Pancreas (tissue), 10 donors: ENCODE data around the gene RTTN. TPM values are rescaled to one million over a fixed set of nuclear protein-coding genes. Genes with fewer than 3 reads are reported as not detected.
"Not testable (repeated sequence)": the region's sequence is repeated elsewhere in the genome, so short reads cannot be mapped to it uniquely, and the experiment has no call there.

ENCODE experiments used
- ATAC-seq, 4 donors: fragments of 200-7000 bp; cut with Tn5 transposase; one replicate each; pipeline versions ENCODE4 v1.8.0 to v1.9.1; 2020; ENCODE audit warnings: mild to moderate bottlenecking in 4 of 4, moderate library complexity in 4 of 4
- DNase-seq, 6 donors: peaks; one replicate each; pipeline ENCODE4 v3.0.0-alpha.2; 2020
- FAIRE-seq: peaks from 2 replicates; lab custom pipeline; 2012; peaks lifted over from hg19 to GRCh38; lab: Jason Lieb, UNC
- H3K27ac ChIP-seq, 4 donors: fragments of 200-600 bp; sonication (generic); 1 replicate in 3 of 4; 2 replicates in 1 of 4; pipeline versions ENCODE4 v1.5.0 to v1.8.0; 2020
- H3K27me3 ChIP-seq, 4 donors: fragments of 200-600 bp; one replicate each; pipeline ENCODE4 v1.8.0; 2021
- H3K36me3 ChIP-seq, 3 donors: fragments of 200-600 bp; sonication (generic) in 1 of 3; one replicate each; pipeline versions ENCODE4 v1.5.0 to v1.8.0; 2020 to 2021
- H3K4me1 ChIP-seq, 3 donors: fragments of 200-600 bp; one replicate each; pipeline ENCODE4 v1.8.0; 2021
- H3K4me3 ChIP-seq, 4 donors: fragments of 200-600 bp; sonication (generic) in 2 of 4; one replicate each; pipeline versions ENCODE4 v1.5.0 to v1.8.0; 2020 to 2021
- H3K9me3 ChIP-seq, 4 donors: fragments of 200-600 bp; one replicate each; pipeline ENCODE4 v1.8.0; 2021
- CTCF ChIP-seq, 4 donors: fragments of 200-600 bp; sonication (generic) in 3 of 4; IDR thresholded peaks; one replicate each; pipeline versions ENCODE4 v1.5.0 to v1.8.0; 2021; ENCODE audit warnings: antibody characterized with exemption in 4 of 4
- WGBS, 2 donors: extraction: QIAGEN DNeasy Blood & Tissue Kit; methylation state at CpG; one replicate each; pipeline ENCODE4 v1.1.7; 2013; 5-methylcytosine and 5-hydroxymethylcytosine counted together
- intact Hi-C, 3 donors: fragments of 100-400 bp; cut with DNase I; formaldehyde crosslinking; loops; one replicate each; pipeline versions ENCODE4 v1.11.1 to v1.14.2; 2022
- polyA plus RNA-seq, 2 donors: library from polyadenylated mRNA; stranded (reverse); fragments of 200-250 nt; gene quantifications; one replicate each; pipeline ENCODE4 v1.2.3, GENCODE V29; 2013
- total RNA-seq, 6 donors: library from RNA; stranded (reverse); fragmentation: NEBNext Ultra II Directional in 4 of 6; extraction: Animal tissue kit (Norgen Biotek cat#: 25700) in 4 of 6; gene quantifications; one replicate each; pipeline versions ENCODE4 v1.2.1 to v1.2.4, GENCODE V29; 2021 to 2023
- donor health status: healthy with polysubstance abuse.
- donor health status: DM: no; HTN: no; CAD: no; lungs with moderate emphysema.
- donor health status: DM: no; HTN: no; CAD: no.
- donor health status: control.
- donor health status: control.
- donor health status: Bipolar disorder and iron deficiency.
- donor health status: DM: yes; HTN: yes; CAD: no.
- donor health status: DM: no; HTN: no; CAD: no.
- donor health status: DM: no; HTN: no; CAD: no.
- donor health status: DM: yes; HTN: yes; CAD: no.

The RTTN gene
- total and polyA plus RNA-seq, 8 donors = 2.5 to 7.2 (median 4.5) TPM

GRCh38 chr18:69978732-69979715 is 226.5 kb downstream of the RTTN start:
- intact Hi-C loops = no loop called here
- Histone ChIP-seq H3K36me3 (no peaks in the 10 kb centered on the region), H3K9me3 (no peaks in the 10 kb centered on the region), H3K4me3 (no peak overlapping the region), H3K27ac (no peak overlapping the region), H3K4me1 (no peaks in the 10 kb centered on the region), H3K27me3 (no peaks in the 10 kb centered on the region)
- FAIRE-seq = no peak
- ATAC-seq = no peak
- no peak for TF ChIP-seq CTCF (IDR thresholded peaks at IDR 0.05)
- 88% methylated on average over 13 of the region's 13 CpGs for WGBS, 2 donors
- no peak for DNase-seq

- H3K36me3 ChIP-seq, H3K4me3 ChIP-seq, DNase-seq, FAIRE-seq, H3K27me3 ChIP-seq, H3K4me1 ChIP-seq, H3K9me3 ChIP-seq, intact Hi-C loops, ATAC-seq, H3K27ac ChIP-seq: not testable (repeated sequence)
- WGBS, 2 donors = 92 to 95% methylated on average over 4 of the region's 4 CpGs
These were observed 230.2 kb downstream of the RTTN start for GRCh38 chr18:69975294-69975693.

- ATAC-seq (no peak), FAIRE-seq (no peak), DNase-seq (no peak)
- Histone ChIP-seq H3K36me3 (no peaks in the 10 kb centered on the region), H3K27me3 (no peaks in the 10 kb centered on the region), H3K27ac (no peak overlapping the region), H3K4me1 (no peaks in the 10 kb centered on the region), H3K4me3 (no peak overlapping the region), H3K9me3 (no peaks in the 10 kb centered on the region)
- intact Hi-C loops = no loop called here
- TF ChIP-seq CTCF (IDR thresholded peaks at IDR 0.05) = no peak
- 85 to 86% methylated on average over 1 of the region's 1 CpG for whole genome bisulfite sequencing, 2 donors
These were observed 231.1 kb downstream of the RTTN start for GRCh38 chr18:69974365-69974764.

- H3K27ac ChIP-seq = no peak overlapping the region
- no peaks in the 10 kb centered on the region for H3K9me3 ChIP-seq
- no peak for DNase-seq
- no peak overlapping the region for H3K4me3 ChIP-seq
- no peak for ATAC-seq
- WGBS, 2 donors = 84 to 91% methylated on average over 2 of the region's 2 CpGs
- intact Hi-C loops = no loop called here
- no peaks in the 10 kb centered on the region for H3K27me3 ChIP-seq
- no peaks in the 10 kb centered on the region for H3K4me1 ChIP-seq
- FAIRE-seq = no peak
- H3K36me3 ChIP-seq = no peaks in the 10 kb centered on the region
- TF ChIP-seq CTCF (IDR thresholded peaks at IDR 0.05) = no peak
These were observed 236.0 kb downstream of the RTTN start for GRCh38 chr18:69969491-69969890.

- intact Hi-C loops = no loop called here
- Histone ChIP-seq H3K9me3 (no peaks in the 10 kb centered on the region), H3K4me3 (no peak overlapping the region), H3K27me3 (no peaks in the 10 kb centered on the region), H3K36me3 (no peaks in the 10 kb centered on the region), H3K27ac (no peak overlapping the region), H3K4me1 (no peaks in the 10 kb centered on the region)
- WGBS, 2 donors = 89 to 94% methylated on average over 8 of the region's 8 CpGs
- FAIRE-seq = no peak
- DNase-seq = no peak
- no peak for TF ChIP-seq CTCF (IDR thresholded peaks at IDR 0.05)
- ATAC-seq = no peak
These were observed 237.4 kb downstream of the RTTN start for GRCh38 chr18:69968039-69968438.
